ENCODE results near the gene LSAMP.

GRCh38 chr3:115819785-115820384 is 625.4 kb downstream of the LSAMP start:
- peak; percentile 91 for TF ChIP-seq CTCF (conservative IDR thresholded peaks at IDR 0.05)
- TF ChIP-seq EZH2 (IDR thresholded peaks at IDR 0.05; ENCODE audit: low read depth): no peak

Measured in PC-9 (cell line).